HL-60 (cell line): ENCODE measurements around the gene ATP8B3.

Source experiments
- DNase-seq, 2 experiments: peaks; one replicate each; pipeline ENCODE4 v3.0.0-alpha.2; 2010 to 2020; ENCODE audit warnings: low read depth in 1 of 2, low spot score in 1 of 2
- H3K27ac ChIP-seq: fragments of 250-450 bp; sonication (Bioruptor Pico); replicated peaks from 2 replicates; pipeline ENCODE4 v1.5.1; 2020; ENCODE audit warnings: mild to moderate bottlenecking, moderate library complexity
- H3K27me3 ChIP-seq: fragments of 250-450 bp; sonication (Bioruptor Pico); 2 replicates; pipeline ENCODE4 v1.5.1; 2021; ENCODE audit warnings: mild to moderate bottlenecking, moderate library complexity; ENCODE audit not compliant: insufficient read depth, poor library complexity, severe bottlenecking
- H3K4me3 ChIP-seq: replicated peaks from 2 replicates; pipeline ENCODE4 v1.5.1; 2011; ENCODE audit warnings: mild to moderate bottlenecking, control low read depth, low read length; ENCODE audit not compliant: insufficient read depth
- GABPA ChIP-seq: IDR thresholded peaks from 2 replicates; pipeline ENCODE4 v1.6.1; 2012; ENCODE audit warnings: low read depth
- POLR2AphosphoS5 ChIP-seq: IDR thresholded peaks from 2 replicates; pipeline ENCODE4 v1.6.1; 2012; ENCODE audit warnings: low read depth
- SPI1 ChIP-seq: IDR thresholded peaks from 2 replicates; pipeline ENCODE4 v1.6.1; 2012; ENCODE audit warnings: low read depth, mild to moderate bottlenecking, borderline replicate concordance
- TF ChIP-seq, protein P1 (sequence below): IDR thresholded peaks from 2 replicates; pipeline ENCODE4 v1.6.1; 2012; ENCODE audit warnings: low read depth; ENCODE audit not compliant: insufficient replicate concordance
- TF ChIP-seq, protein P2 (sequence below): IDR thresholded peaks from one replicate; pipeline ENCODE4 v1.5.1; 2011; ENCODE audit warnings: low read length, control low read depth, inconsistent platforms; ENCODE audit not compliant: insufficient read depth

ATP8B3 gene

DNA sequence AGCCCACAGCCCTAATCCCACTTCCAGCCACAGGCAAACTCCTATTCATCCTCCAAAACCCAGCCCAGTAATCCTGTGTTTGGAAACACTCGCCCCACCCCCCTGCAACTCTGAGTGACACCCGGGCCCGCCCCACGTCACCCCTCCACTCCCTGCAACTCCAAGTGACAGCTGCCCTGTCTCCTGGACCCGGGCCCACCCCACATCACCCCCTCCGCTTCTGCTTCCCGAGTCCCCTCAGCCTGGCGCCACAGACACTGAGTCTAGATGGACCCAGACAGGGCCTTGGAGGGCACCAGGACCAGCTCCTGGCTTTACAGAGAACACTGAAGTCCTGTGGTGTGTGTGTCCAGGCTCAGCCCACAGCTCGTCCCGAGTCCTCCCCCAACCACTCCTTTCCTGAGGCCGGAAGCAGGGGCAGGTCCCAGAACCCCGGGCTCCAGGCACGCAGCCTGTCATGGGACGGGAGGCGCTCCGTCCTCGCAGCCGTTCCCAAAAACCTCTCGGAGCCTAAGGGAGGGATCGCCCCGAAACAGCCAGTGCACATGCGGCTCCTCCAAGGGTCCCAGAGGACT lies 28.6 kb upstream of the ATP8B3 start:
- DNase-seq: no peak
- H3K27me3 ChIP-seq: no peaks in the 10 kb centered on the region
- TF ChIP-seq SPI1: no peak
- TF ChIP-seq POLR2AphosphoS5: no peak
- TF ChIP-seq, protein P1, sequence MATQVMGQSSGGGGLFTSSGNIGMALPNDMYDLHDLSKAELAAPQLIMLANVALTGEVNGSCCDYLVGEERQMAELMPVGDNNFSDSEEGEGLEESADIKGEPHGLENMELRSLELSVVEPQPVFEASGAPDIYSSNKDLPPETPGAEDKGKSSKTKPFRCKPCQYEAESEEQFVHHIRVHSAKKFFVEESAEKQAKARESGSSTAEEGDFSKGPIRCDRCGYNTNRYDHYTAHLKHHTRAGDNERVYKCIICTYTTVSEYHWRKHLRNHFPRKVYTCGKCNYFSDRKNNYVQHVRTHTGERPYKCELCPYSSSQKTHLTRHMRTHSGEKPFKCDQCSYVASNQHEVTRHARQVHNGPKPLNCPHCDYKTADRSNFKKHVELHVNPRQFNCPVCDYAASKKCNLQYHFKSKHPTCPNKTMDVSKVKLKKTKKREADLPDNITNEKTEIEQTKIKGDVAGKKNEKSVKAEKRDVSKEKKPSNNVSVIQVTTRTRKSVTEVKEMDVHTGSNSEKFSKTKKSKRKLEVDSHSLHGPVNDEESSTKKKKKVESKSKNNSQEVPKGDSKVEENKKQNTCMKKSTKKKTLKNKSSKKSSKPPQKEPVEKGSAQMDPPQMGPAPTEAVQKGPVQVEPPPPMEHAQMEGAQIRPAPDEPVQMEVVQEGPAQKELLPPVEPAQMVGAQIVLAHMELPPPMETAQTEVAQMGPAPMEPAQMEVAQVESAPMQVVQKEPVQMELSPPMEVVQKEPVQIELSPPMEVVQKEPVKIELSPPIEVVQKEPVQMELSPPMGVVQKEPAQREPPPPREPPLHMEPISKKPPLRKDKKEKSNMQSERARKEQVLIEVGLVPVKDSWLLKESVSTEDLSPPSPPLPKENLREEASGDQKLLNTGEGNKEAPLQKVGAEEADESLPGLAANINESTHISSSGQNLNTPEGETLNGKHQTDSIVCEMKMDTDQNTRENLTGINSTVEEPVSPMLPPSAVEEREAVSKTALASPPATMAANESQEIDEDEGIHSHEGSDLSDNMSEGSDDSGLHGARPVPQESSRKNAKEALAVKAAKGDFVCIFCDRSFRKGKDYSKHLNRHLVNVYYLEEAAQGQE: no peak
- TF ChIP-seq, protein P2, sequence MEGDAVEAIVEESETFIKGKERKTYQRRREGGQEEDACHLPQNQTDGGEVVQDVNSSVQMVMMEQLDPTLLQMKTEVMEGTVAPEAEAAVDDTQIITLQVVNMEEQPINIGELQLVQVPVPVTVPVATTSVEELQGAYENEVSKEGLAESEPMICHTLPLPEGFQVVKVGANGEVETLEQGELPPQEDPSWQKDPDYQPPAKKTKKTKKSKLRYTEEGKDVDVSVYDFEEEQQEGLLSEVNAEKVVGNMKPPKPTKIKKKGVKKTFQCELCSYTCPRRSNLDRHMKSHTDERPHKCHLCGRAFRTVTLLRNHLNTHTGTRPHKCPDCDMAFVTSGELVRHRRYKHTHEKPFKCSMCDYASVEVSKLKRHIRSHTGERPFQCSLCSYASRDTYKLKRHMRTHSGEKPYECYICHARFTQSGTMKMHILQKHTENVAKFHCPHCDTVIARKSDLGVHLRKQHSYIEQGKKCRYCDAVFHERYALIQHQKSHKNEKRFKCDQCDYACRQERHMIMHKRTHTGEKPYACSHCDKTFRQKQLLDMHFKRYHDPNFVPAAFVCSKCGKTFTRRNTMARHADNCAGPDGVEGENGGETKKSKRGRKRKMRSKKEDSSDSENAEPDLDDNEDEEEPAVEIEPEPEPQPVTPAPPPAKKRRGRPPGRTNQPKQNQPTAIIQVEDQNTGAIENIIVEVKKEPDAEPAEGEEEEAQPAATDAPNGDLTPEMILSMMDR: no peak
- TF ChIP-seq GABPA: no peak
- H3K4me3 ChIP-seq: no peak overlapping the region
- H3K27ac ChIP-seq: peak overlapping the region; percentile 34; the same call in 1 of the 2 replicates

DNA sequence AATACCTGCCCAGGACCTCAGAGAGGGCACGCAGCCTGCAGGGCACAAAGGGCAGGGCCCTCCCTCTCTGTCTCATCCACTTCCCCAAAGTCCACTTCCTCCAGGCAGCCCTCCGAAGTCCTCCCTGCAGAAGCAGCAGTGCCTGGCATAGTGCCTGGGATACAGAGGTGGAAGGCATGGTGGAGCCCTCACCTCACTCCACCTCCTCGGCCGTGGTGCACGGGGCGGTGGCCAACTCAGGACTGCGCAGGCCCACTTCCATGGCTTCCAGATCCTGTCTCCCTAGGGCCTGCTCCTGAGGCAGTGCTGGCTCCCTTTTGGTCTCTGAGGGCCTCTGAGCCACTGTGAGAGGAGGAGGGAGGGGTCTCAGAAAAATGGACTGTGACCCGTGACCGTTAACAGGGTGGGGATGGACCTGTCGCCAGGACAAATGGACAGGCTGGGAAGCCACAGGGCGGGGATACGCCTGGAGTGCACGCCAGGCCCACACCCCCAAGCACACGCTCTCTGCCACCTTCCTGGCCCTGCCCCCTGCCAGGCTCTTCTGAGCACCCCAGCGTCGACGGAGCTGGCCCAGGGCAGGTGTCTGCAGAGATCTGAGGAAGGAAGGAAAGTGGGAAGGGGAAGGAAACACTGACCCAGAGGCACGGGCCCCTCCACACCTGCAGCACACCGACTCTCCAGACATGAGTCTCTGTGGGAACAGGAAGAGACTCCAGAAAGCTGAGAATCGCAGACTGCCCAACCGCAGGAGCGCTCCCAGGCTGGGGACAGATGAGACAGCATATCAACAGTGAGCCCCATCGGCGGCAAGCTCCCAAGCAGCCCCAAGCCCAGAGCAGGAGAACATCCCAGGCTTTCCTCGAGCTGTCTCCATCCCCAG lies 27.8 kb upstream of the ATP8B3 start:
- peak in 1 of 2 experiments; percentile 54 for DNase-seq
- TF ChIP-seq SPI1 (peak; percentile 88), POLR2AphosphoS5 (0 out of 2 replicates have a peak, but pooled peaks have one; percentile 25), GABPA (no peak)
- TF ChIP-seq, protein P2: no peak
- TF ChIP-seq, protein P1: no peak
- no peaks in the 10 kb centered on the region for H3K27me3 ChIP-seq
- H3K27ac ChIP-seq: no peak overlapping the region; the same call in 1 of the 2 replicates
- H3K4me3 ChIP-seq: no peak overlapping the region

DNA sequence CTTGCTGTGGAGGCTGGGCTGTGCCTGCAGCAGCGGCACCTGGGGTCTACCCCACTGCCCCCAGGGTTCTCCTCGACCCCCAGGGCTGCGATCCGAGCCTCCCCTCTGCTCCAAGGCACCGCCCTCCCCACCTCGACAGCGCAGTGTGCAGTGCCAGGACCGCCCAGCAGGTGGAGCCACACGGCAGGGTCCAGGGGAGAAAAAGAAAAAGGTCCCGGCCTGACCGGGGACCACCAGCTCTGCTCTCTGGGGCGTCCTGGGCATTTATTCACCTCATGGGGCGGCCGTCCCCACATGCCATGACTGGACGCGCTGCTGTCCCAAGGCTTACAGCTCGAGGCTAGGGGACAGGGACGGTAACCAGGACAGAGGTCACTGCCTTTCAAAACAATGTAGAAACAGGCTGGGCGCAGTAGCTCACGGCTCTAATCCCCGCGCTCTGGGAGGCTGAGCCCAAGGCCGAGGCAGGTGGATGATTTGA lies 25.6 kb upstream of the ATP8B3 start:
- no peak overlapping the region for H3K4me3 ChIP-seq
- TF ChIP-seq POLR2AphosphoS5: 0 out of 2 replicates have a peak, but pooled peaks have one; percentile 38
- no peak for TF ChIP-seq GABPA
- TF ChIP-seq, protein P2: peak; percentile 71
- no peaks in the 10 kb centered on the region for H3K27me3 ChIP-seq
- no peak overlapping the region for H3K27ac ChIP-seq
- peak in 1 of 2 experiments; percentile 44 for DNase-seq
